NOMO-1 (cell line): ENCODE data around the gene PSTK.

ENCODE experiments used
- DNase-seq, 2 experiments: peaks; one replicate each; lab custom pipeline; 2025; ENCODE audit not compliant: unreplicated experiment in 2 of 2; lab: John Stamatoyannopoulos, UW

Gene PSTK

GRCh38 chr10:123018531-123018930, 38.3 kb downstream of the PSTK start:
- no peak for DNase-seq

DNA sequence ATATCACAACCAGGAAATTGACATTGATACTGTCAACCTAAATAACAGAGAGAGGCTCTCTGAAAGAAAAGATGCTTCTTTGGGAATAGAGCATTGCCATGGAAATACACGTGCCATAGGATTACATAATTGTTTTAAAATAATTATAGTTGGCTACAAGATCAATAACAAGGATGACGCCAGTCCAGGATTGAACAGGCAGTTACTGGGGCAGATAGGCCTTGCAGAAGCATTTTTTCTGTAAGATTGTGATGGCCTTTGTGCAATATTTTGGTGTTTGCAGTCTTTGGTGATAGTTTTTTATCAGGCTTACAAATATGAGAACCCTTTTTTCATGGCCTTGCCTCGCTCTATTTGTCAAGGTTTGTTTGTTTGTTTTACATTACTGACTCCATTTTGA, 39.1 kb downstream of the PSTK start:
- DNase-seq, result no peak

- DNase-seq, result no peak
These were observed 39.9 kb downstream of the PSTK start for GRCh38 chr10:123019941-123020703.

GRCh38 chr10:123021517-123021916, 41.3 kb downstream of the PSTK start:
- DNase-seq, result no peak

- no peak for DNase-seq
These were observed 44.3 kb downstream of the PSTK start for GRCh38 chr10:123024540-123024939.

- no peak for DNase-seq
These were observed 46.1 kb downstream of the PSTK start for GRCh38 chr10:123026302-123026701.

DNA sequence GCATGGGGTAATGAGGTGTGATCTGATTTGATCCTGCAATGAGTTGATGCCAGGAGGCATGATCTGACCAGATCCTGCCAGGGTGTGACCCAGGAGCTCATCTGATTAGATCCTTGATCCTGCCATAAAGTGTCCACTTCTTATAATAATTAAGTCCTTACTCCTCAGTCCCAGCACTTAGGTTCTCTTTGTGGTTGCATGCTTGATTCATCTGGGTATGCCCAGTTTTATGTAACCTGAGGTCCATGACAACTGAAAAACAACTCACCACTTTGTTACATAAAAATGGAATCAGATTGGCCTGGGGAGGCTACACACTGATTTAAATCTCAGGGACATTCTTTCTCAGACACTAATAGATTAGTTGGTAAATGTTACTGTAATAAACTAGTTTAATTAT, 47.7 kb downstream of the PSTK start:
- no peak for DNase-seq

- DNase-seq, result no peak
These were observed 50.9 kb downstream of the PSTK start for GRCh38 chr10:123031124-123031523.

- no peak for DNase-seq
These were observed 54.1 kb downstream of the PSTK start for GRCh38 chr10:123034332-123034731.

- no peak for DNase-seq
These were observed 55.4 kb downstream of the PSTK start for GRCh38 chr10:123035467-123036086.

DNA sequence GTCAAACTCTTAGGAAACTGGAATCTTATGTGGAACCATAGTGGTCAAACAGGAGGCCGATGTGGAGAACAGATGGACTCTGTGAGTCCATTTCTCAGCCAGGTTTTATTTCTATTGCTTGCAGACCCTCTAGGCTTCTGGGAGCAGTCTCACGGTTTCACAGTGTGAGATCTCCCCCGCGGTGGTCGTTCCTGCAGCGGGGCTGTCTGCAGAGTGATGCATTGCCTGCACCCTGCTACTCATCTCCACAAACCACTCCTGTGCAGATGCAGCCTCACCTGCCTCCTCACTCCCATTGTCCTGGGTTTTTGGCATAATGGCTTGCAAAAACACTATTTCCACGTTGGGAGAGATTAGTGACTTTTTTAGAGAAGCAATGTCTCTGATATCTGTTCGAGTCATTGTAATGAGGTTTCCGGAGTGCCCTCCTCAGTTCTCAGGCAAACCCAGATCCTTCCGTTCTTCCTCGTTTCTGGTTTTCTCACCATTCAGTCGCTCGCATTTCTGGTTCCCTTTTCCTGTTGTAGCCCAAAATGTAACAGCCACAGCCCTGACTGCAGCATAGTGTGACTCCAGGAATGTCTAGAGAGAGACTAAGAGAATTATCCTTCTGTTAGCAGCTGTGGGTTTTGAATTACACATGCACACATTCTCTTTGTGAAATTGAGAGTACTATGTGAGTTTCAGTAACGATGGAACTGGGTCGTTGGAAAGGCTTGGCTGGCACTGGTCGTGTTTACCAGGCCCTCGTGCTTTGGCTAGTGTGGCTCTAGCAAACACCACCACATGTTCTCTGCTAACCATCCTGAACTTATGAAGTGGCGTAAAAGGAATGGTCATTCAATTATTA, 58.8 kb downstream of the PSTK start:
- peak in 1 of 2 experiments; percentile 24 for DNase-seq

DNA sequence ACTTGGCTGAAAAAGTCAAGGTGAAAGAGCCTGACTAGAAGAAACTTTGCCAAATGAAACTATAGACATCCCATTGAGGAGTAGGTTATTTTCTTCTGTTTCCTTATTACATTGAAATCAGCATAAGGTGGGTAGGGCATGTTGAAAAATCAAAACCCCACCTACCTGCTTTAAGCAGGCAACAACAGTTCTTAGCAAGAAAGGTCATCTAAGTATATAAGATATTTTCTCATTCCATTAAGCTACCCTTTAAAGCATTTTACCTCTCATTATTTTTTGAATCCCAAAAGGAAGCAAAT, 59.4 kb downstream of the PSTK start:
- DNase-seq, result no peak
